ENCODE data around the gene BRF1. TPM values are rescaled to one million over a fixed set of nuclear protein-coding genes. Genes with fewer than 3 reads are reported as not detected.
A peak's percentile ranks its signal among the peaks of the same experiment; 100 is the strongest.

BRF1 gene
- total RNA-seq, 4 donors from 2014 or later, result 44.5 to 99.6 (median 56.2) TPM

- WGBS, 2 donors, result 28 to 45% methylated on average over 16 to 17 of the region's 17 CpGs
- H3K4me3 ChIP-seq (replicated peaks in 1 of 3), result no peak overlapping the region
- TF ChIP-seq CTCF (IDR thresholded peaks at IDR 0.05) (no peak), POLR2A (IDR thresholded peaks at IDR 0.05) (no peak)
- no peaks in the 10 kb centered on the region for H3K36me3 ChIP-seq
- intact Hi-C loops (cut with DNase I), result no loop called here
- H3K27ac ChIP-seq, result peak overlapping the region in 1 of 3 donors; percentile 33
- H3K9me3 ChIP-seq, result no peaks in the 10 kb centered on the region
- peak; percentile 41 to 58 for DNase-seq
- peaks cover 9 to 48% of the 10 kb centered on the region in 2 donors for H3K4me1 ChIP-seq
- H3K27me3 ChIP-seq, result no peaks in the 10 kb centered on the region
Measured at GRCh38 chr14:105193916-105194782, 106.7 kb downstream of the BRF1 start.

- Histone ChIP-seq H3K9me3 (no peaks in the 10 kb centered on the region), H3K27me3 (no peaks in the 10 kb centered on the region), H3K27ac (peak overlapping the region in 1 of 3 donors; percentile 33), H3K4me1 (peaks cover 9 to 40% of the 10 kb centered on the region in 2 donors), H3K36me3 (no peaks in the 10 kb centered on the region), H3K4me3 (replicated peaks in 1 of 3) (no peak overlapping the region)
- intact Hi-C loops (cut with DNase I), result no loop called here
- TF ChIP-seq POLR2A (IDR thresholded peaks at IDR 0.05), result no peak
- TF ChIP-seq CTCF (IDR thresholded peaks at IDR 0.05), result no peak
- 55 to 66% methylated on average over 14 to 22 of the region's 29 CpGs for WGBS, 2 donors
- no peak for DNase-seq
Measured at GRCh38 chr14:105192866-105193731, 107.7 kb downstream of the BRF1 start.

- Histone ChIP-seq H3K36me3 (no peaks in the 10 kb centered on the region), H3K4me3 (replicated peaks in 1 of 3) (no peak overlapping the region), H3K4me1 (no peaks in the 10 kb centered on the region), H3K9me3 (no peaks in the 10 kb centered on the region), H3K27me3 (no peaks in the 10 kb centered on the region), H3K27ac (no peak overlapping the region)
- TF ChIP-seq POLR2A (IDR thresholded peaks at IDR 0.05) (no peak), CTCF (IDR thresholded peaks at IDR 0.05) (no peak)
- no peak for DNase-seq
- intact Hi-C loops (cut with DNase I), result no loop called here
- 58 to 85% methylated on average over 6 to 8 of the region's 14 CpGs for WGBS, 2 donors
Measured at GRCh38 chr14:105187935-105188524, 112.8 kb downstream of the BRF1 start.

- no peaks in the 10 kb centered on the region for H3K36me3 ChIP-seq
- peaks cover 0 to 2% of the 10 kb centered on the region in 2 donors for H3K4me1 ChIP-seq
- WGBS, 2 donors, result 24 to 44% methylated on average over 4 of the region's 4 CpGs
- no peak for TF ChIP-seq CTCF (IDR thresholded peaks at IDR 0.05)
- no peak for TF ChIP-seq POLR2A (IDR thresholded peaks at IDR 0.05)
- intact Hi-C loops (cut with DNase I), result no loop called here
- H3K27me3 ChIP-seq, result no peaks in the 10 kb centered on the region
- no peaks in the 10 kb centered on the region for H3K9me3 ChIP-seq
- H3K4me3 ChIP-seq (replicated peaks in 1 of 3), result no peak overlapping the region
- no peak overlapping the region for H3K27ac ChIP-seq
- DNase-seq, result no peak
Measured at GRCh38 chr14:105187116-105187515, 113.7 kb downstream of the BRF1 start.

Measured in thyroid gland (tissue), 4 donors.